HG03060 (cell line): Measurements from ENCODE around the gene TM4SF20.
"Not testable (repeated sequence)": the region's sequence is repeated elsewhere in the genome, so short reads cannot be mapped to it uniquely, and the experiment has no call there.

ENCODE experiments used
- ATAC-seq: cut with Tn5 transposase; IDR thresholded peaks from one replicate; pipeline ENCODE4 v1.9.1; 2021; ENCODE audit warnings: low read depth, moderate number of reproducible peaks; ENCODE audit not compliant: unreplicated experiment

The TM4SF20 gene

GRCh38 chr2:227368574-227368973, 10.5 kb downstream of the TM4SF20 start:
- ATAC-seq = no peak

GRCh38 chr2:227367427-227367795, 11.7 kb downstream of the TM4SF20 start:
- no peak for ATAC-seq

DNA sequence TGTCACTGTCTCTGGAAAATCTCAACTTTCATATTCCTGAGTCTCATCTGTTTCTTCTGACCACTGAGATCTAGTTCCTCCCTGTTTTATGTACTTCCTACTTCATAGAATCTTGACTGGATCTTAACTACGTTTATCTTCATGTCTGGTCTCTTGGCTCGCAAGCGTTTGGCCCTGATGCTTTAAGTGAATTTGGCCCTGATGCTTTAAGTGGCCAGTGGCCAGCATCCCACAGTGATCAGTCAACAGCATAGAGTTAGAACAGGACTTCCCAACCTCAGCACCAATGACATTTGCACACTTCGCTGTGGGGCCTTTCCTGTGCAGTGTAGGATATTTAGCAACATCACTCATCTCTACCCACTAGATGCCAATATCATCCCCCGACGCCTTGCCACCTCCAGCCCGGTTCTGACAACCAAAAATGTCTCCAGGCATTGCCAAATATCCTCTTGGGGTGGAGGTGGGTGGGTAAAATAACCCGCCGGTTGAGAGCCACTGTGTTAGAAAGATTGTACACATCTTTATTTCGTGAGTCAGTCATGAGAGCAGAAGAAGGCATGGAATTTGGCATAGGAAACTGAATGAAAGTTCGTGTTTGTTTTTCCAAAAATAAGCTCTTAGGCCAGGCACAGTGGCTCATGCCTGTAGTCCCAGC, 12.2 kb downstream of the TM4SF20 start:
- ATAC-seq = no peak

GRCh38 chr2:227365833-227366232, 13.3 kb downstream of the TM4SF20 start:
- no peak for ATAC-seq

GRCh38 chr2:227364585-227365263, 14.4 kb downstream of the TM4SF20 start:
- ATAC-seq = not testable (repeated sequence)

GRCh38 chr2:227363756-227364155, 15.3 kb downstream of the TM4SF20 start:
- no peak for ATAC-seq

DNA sequence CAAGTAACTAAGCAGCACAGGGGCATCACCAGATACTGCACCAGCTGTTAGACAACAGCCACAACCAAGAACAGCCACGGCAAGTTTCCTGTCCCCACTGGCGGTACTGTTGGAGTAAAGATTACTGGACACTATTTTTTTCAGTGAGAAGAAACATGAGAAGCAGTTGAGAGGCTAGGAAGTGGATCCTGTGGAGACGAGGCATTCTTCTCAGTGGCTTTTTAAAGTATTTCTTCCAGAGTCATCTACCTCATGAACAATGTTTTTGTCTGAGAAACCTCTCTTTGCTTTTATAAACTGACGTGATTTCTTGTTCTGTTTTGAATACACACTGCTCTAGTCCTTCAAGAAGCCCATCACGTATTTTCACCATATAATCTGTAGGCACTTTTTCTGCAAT, 18.8 kb downstream of the TM4SF20 start:
- ATAC-seq = no peak

DNA sequence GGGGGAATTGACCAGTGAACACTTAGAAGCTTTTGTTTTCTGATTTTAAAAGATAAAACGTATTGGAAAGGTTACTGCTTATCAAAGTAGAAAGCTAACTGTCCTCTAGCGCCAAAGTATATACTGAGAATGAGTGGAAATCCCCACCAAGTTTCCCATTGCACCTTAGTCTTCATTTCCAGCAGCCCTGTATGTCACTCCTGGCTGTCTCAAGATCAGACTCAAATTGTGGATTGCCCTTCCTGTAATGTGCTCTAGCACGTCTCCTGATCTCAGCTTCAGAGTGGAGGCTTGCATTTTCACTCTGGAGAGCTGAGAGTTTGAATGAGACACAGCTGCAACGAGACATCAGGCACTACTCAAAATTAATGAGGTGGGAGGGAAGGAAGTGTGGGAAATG, 27.5 kb downstream of the TM4SF20 start:
- no peak for ATAC-seq

DNA sequence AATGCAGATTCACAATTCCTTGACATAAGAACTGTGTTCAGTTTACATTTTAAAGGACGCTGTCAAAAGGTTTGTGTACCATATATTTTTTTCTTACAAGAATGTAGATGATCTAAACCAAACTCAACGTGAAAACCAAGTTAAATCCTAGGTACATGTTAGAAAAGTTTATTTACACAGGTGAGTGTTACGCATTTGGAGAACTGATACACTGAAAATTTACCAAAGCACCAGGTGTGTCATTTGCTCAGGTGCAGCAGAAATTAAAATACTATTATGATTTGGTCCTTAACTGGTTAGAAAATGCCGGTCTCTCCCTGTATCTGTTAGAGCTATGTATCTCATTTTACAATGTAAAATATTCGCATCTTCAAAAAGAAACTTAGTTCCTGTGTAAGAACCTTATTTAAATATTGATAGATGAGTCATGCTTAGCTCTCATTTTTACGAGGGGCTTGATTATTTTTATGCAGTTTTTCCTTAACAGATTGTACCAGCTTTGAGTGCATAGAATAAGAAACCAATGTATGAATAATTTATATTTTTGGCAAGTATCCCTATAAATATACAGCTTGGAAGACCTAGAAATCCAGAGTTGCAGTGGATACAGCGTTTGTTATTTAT, 29.0 kb downstream of the TM4SF20 start:
- no peak for ATAC-seq

DNA sequence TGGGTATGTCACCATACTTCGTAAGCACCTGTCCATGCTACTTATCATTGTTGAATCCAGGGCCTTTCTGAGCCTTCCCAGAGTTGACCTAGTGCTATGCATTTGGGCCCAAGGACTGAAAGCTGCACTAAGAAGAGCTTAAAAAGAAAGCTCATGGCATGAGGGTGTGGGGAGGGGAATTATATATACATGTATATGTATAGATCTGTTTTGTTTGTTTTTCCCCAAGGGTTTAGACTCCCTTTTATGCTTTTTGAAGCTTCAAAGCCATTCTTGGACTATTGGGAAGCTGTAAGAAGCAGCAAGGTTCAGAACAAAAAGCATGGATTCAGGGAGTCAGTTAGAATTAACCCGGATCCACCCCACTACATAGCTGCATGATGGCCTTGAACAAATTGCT, 30.8 kb downstream of the TM4SF20 start:
- no peak for ATAC-seq

DNA sequence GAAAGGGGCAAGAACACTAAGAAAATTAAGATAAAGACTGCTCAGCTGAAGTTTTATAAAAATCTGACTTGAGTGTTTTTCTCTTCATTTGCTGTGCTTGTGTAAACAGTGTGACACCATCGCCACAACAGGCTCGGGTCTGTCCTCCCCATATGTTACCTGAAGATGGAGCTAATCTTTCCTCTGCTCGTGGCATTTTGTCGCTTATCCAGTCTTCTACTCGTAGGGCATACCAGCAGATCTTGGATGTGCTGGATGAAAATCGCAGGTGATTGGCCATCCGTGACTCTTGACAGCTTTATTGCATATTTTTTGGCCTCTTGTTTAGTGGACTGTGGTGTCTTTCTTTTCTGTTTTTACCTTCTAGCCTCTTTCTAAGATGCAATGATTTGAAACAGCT, 32.0 kb downstream of the TM4SF20 start:
- no peak for ATAC-seq

- no peak for ATAC-seq
These were observed 34.9 kb downstream of the TM4SF20 start for GRCh38 chr2:227344231-227344630.

DNA sequence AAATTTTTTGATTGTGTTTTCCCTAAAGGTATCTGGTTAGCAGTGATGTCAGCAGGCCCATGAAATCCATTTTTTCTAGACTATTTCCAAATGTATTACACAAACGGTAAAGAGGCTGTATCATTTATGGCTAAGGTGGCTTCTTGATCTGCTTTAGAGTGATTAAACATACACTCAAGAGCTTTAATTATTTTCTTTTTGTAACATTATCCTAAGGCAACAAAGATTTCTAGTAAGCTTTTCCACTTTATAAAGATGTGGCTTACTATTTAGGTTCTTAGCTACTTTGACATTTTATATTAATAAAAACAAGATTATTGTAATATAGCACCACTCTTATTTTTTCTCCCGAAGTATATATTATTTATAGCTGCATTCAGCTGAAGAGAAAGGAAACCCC, 37.6 kb downstream of the TM4SF20 start:
- no peak for ATAC-seq

DNA sequence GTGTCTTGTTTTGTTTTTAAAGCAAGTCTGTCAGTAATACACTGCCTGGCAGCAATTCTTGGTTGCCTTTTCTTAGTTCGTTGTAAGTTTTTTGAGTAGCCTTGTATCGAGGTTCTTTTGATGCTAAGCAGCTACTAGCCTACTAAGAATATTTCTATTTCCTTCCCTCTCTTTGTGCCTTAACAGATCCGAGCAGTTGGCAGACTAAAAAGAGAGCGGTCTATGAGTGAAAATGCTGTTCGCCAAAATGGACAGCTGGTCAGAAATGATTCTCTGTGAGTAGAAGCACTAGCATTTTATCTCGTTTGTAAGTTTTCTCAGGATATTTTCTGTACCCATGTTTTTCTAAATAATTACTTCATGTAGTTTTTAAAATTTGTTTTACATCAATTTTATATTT, 39.0 kb downstream of the TM4SF20 start:
- no peak for ATAC-seq

DNA sequence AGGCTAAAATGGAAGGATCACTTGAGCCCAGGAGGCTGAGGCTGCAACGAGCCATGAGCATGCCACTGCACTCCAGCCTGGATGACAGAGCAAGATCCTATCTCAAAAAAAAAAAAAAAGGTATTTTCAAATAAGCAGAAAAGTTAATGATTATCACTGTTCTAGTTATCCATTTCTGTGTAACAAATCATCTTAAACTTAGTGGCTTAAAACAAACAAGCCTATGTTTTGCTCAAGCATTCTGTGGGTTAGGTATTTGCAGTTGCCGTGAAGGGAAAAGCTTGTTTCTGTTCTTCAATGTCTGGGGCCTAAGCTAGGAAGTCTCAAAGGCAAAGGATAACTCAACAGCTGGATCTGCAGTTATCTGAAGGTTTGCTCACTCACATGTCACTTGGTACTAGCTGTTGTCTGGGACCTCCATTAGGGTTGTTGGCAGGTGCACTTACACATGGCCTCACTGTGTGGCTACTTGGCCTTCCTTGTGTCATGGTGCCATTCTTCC, 40.0 kb downstream of the TM4SF20 start:
- ATAC-seq = no peak

DNA sequence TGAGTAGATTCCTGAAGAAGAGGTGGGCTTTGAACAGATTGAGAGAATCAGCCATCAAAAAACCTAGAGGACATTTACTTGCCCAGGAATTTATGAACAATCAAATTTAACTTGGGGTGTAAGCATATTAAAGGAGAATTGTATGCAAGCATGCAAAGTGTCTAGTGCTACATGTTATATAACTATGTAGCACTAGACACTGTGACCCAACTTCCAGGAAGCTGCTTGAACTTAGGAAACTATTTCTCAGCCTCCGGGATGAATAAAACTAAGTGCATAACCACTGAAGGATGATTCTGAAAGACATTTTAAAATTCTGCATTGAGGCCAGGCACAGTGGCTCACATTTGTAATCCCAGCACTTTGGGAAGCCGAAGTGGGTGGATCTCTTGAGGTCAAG, 41.7 kb downstream of the TM4SF20 start:
- ATAC-seq = no peak

DNA sequence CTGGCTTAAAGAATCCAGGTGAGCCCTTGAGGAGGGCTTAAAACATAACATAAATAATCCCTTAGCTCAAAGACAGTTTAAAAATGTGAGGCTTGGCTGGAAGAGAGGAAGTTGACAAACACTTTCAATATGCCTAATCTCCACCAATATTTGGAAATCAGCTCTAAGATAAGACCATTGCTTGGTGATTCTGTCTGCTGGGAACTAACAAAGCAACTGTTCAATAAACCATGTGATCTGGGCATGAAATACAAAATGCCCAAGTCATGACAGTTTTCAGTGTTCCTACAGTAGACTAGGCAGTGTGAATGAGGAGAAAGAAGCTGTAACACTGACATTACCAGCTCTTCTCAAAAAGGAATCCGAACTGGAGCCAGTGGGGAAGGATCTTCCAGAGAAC, 43.4 kb downstream of the TM4SF20 start:
- no peak for ATAC-seq

- no peak for ATAC-seq
These were observed 52.3 kb downstream of the TM4SF20 start for GRCh38 chr2:227326783-227327182.

GRCh38 chr2:227325839-227326195, 53.3 kb downstream of the TM4SF20 start:
- ATAC-seq = no peak

GRCh38 chr2:227324995-227325838, 53.9 kb downstream of the TM4SF20 start, which contains the start of gene MFF:
MFF (plus strand) TSS chr2:227325251; CDS start chr2:227330666, 5,415 bp downstream.
- ATAC-seq = peak; percentile 96

- ATAC-seq = peak; percentile 2
These were observed 54.5 kb downstream of the TM4SF20 start for GRCh38 chr2:227324642-227324994.
